Activated T-helper 1 cell treated with anti-CD3 and anti-CD28 coated beads, Interleukin-12 subunit alpha, Interleukin-12 subunit beta, Interleukin-2, Interleukin-4 antibody, amounts not matched to agents 30 ng/mL and 10 ng/mL and 1 ng/mL, durations not matched to agents 14 hours and 24 hours and 36 hours (primary cell): Measurements from ENCODE around the gene C5orf52. TPM values are rescaled to one million over a fixed set of nuclear protein-coding genes. Genes with fewer than 3 reads are reported as not detected.
A peak's percentile ranks its signal among the peaks of the same experiment; 100 is the strongest.
"Not testable (repeated sequence)": the region's sequence is repeated elsewhere in the genome, so short reads cannot be mapped to it uniquely, and the experiment has no call there.

Experiments used
- DNase-seq: peaks from one replicate; pipeline ENCODE4 v3.0.0; 2021; ENCODE audit warnings: low spot score
- H3K27ac Mint-ChIP-seq: one replicate; pipeline ENCODE4 v1.8.0; 2021; ENCODE audit warnings: mild to moderate bottlenecking, mixed read lengths
- H3K27me3 Mint-ChIP-seq: one replicate; pipeline ENCODE4 v1.8.0; 2022; ENCODE audit warnings: mild to moderate bottlenecking, moderate library complexity, mixed read lengths; ENCODE audit not compliant: insufficient read depth
- H3K36me3 Mint-ChIP-seq: one replicate; pipeline ENCODE4 v1.8.0; 2021; ENCODE audit warnings: low read depth, mixed read lengths
- H3K4me1 Mint-ChIP-seq: one replicate; pipeline ENCODE4 v1.8.0; 2021; ENCODE audit warnings: low read depth, mixed read lengths
- H3K4me3 Mint-ChIP-seq: one replicate; pipeline ENCODE4 v1.8.0; 2021; ENCODE audit warnings: mild to moderate bottlenecking, moderate library complexity, mixed read lengths
- H3K9me3 Mint-ChIP-seq: one replicate; pipeline ENCODE4 v1.8.0; 2021; ENCODE audit warnings: mixed read lengths
- intact Hi-C: fragments of 100-400 bp; cut with micrococcal nuclease; formaldehyde crosslinking; loops from one replicate; pipeline ENCODE4 v1.15.1; 2024
- total RNA-seq: library from RNA; stranded (reverse); gene quantifications from 2 replicates; pipeline ENCODE4 v1.2.3, GENCODE V29; 2022

C5orf52 gene
- total RNA-seq, 1 donor from 2014 or later, result 0.39 TPM

DNA sequence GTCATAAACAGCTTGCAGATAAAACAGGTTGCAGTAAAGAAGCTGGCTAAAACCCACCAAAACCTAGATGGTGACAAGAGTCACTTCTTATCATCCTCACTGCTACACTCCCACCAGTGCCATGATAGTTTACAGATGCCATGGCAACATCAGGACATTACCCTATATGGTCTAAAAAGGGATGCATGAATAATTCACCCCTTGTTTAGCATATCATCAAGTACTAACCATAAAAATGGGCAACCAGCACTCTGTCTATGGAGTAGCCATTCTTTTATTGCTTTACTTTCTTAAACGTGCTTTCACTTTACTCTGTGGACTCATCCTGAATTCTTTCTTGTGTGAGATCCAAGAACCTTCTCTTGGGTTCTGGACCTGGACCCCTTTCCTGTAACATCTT is 12.4 kb upstream of the C5orf52 start:
- Mint-ChIP-seq H3K4me1 (no peaks in the 10 kb centered on the region), H3K4me3 (no peak overlapping the region), H3K27ac (no peak overlapping the region), H3K27me3 (peaks cover 3% of the 10 kb centered on the region), H3K9me3 (peaks cover 47% of the 10 kb centered on the region), H3K36me3 (peaks cover 23% of the 10 kb centered on the region)
- DNase-seq, result no peak
- intact Hi-C loops, result no loop called here

DNA sequence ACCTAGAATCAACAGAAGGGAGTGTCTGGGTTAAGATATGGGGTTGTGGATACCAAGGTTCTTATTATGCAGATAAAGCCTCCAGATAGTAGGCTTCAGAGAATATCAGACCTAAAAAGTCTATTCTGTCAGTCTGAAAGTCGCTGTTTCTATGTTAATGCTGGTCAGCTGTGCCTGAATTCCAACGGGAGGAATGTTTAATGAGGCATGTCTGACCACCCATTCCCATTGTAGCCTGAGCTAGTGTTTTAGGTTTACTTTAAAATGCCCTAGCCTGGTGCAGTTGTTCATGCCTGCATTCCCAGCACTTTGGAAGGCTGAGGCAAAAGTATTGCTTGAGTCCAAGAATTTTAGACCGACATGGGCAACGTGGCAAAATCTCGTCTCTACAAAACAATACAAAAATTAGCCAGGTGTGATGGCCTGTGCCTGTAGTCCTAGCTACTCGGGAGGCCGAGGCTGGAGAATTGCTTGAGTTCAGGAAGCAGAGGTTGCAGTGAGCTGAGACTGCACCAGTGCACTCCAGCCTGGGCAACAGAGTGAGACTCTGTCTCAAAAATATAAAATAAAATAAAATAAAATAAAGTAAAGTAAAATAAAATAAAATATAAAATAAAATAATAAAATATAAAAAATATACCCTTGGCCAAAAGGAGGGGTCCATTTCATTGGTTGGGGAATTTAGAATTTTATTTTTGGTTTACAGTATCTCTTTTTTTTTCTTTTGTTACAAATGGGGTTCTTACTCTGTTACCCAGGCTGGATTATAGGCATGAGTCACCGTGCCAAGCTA is 11.3 kb upstream of the C5orf52 start:
- Mint-ChIP-seq H3K36me3 (peaks cover 23% of the 10 kb centered on the region), H3K9me3 (peaks cover 43% of the 10 kb centered on the region), H3K27ac (no peak overlapping the region), H3K4me1 (no peaks in the 10 kb centered on the region), H3K27me3 (peaks cover 3% of the 10 kb centered on the region), H3K4me3 (no peak overlapping the region)
- intact Hi-C loops, result no loop called here
- DNase-seq, result no peak

DNA sequence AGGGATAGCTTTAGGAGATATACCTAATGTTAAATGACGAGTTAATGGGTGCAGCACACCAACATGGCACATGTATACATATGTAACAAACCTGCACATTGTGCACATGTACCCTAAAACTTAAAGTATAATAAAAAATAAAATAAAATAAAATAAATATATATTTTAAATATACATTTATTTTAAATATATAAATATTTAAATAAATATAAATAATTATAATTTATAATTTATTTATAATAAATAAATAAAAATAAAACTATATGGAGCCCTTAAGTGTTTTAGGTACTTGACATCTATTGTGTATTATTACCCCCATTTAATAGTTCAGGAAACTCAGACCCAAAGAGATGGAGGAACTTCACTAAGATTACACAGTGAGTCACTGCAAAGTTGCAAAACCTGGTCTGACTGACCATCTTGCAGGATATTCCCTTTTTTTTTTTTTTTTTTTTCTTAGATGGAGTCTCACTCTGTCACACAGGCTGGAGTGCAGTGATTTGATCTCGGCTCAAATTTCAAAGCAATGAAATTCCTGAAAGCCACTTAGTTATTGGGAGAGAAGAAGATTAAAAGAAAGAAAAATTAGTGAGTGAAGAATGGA is 5.8 kb upstream of the C5orf52 start:
- intact Hi-C loops, result no loop called here
- Mint-ChIP-seq H3K4me3 (no peak overlapping the region), H3K36me3 (peaks cover 7% of the 10 kb centered on the region), H3K9me3 (peaks cover 10% of the 10 kb centered on the region), H3K27me3 (no peaks in the 10 kb centered on the region), H3K4me1 (peaks cover 28% of the 10 kb centered on the region), H3K27ac (no peak overlapping the region)
- DNase-seq, result no peak

DNA sequence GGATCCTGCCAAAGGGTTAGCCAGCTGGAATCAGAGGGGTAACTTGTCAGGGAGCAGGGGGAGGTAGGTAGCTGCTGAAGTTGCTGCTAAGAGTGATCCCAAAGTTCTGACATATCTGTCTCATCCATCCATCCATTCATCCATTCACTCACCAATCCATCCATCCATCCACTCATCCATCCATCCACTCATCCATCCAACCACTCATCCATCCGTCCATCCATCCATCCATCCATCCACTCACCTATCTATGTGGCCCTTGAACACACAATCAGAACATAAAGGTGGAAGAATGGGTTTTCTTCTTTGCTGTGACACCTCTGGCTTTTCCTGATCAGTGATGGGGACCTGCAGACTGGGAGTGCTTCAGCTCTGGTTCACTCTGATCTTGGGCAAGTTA is 3.0 kb upstream of the C5orf52 start:
- DNase-seq, result no peak
- Mint-ChIP-seq H3K27ac (peak overlapping the region; percentile 6), H3K9me3 (peaks cover 4% of the 10 kb centered on the region), H3K36me3 (peaks cover 4% of the 10 kb centered on the region), H3K4me3 (no peak overlapping the region), H3K4me1 (peaks cover 46% of the 10 kb centered on the region), H3K27me3 (peaks cover 2% of the 10 kb centered on the region)
- intact Hi-C loops, result no loop called here

DNA sequence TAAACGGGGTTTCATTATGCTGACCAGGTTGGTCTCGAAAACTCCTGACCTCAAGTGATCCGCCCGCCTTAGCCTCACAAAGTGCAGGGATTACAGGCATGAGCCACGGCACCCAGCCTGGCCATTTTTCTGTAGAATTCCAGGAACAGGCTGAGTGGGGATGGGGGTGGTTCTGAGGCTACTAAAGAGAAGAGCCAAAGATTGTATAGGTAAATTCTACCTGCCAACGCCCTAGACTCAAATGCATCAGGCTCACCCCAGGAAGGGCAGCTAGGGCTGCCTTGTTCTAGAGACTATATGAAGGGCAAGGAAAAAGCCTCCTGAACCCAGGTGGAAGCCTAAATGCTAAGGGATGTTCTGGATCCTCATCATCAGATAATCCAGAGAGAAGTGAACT is 1.6 kb upstream of the C5orf52 start:
- Mint-ChIP-seq H3K4me1 (peaks cover 46% of the 10 kb centered on the region), H3K4me3 (peak overlapping the region; percentile 93), H3K36me3 (peaks cover 4% of the 10 kb centered on the region), H3K27ac (no peak overlapping the region), H3K27me3 (peaks cover 2% of the 10 kb centered on the region), H3K9me3 (peaks cover 2% of the 10 kb centered on the region)
- intact Hi-C loops, result loop anchor here (1.0 to 5.0 kb wide), 7 partner anchors 13 to 237 kb away; partner anchors contain the start of gene LSM11
- DNase-seq, result no peak

DNA sequence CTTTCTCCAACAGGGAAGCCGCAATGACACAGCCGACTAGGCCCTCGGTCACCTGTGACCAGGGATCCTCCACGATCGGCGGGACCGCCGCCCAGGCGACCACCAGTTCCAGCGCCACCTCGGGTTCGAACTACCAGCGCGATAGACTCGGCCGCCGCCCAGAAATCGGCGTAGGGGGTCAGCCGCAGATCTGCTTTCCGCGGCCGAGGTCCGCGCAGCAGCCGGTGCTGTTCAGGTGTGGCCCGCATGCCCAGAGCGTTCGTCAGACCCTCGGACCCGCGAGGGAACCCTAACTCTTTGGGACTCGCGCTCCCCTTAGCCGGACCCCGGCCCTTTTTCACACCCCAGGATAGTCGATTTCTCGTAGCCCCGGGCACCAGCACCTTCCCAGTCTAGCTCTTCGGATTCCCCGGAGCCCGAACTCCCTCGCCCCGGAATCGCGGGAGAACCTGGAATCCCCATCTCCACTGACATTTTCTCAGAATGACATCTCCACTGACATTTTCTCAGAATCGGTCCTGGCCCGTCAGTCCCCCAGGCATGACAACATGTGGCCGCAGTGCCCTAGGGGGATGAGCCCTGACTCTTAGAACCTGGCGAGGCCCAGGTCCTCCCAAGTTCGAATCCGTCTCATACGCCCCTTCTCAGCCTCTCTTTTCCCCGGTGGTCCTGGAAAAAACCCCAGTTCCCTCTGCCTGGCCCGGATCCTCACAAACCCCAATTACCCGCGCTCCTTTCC is 428 bp downstream of the C5orf52 start:
- no peaks in the 10 kb centered on the region for H3K9me3 Mint-ChIP-seq
- no peak for DNase-seq
- H3K27me3 Mint-ChIP-seq, result peaks cover 2% of the 10 kb centered on the region
- H3K27ac Mint-ChIP-seq, result peak overlapping the region; percentile 82
- peaks cover 41% of the 10 kb centered on the region for H3K4me1 Mint-ChIP-seq
- H3K36me3 Mint-ChIP-seq, result peaks cover 2% of the 10 kb centered on the region
- peak overlapping the region; percentile 93 for H3K4me3 Mint-ChIP-seq
- intact Hi-C loops, result loop anchor here (1.0 to 5.0 kb wide), 4 partner anchors 15 to 239 kb away; partner anchors contain the start of gene THG1L

DNA sequence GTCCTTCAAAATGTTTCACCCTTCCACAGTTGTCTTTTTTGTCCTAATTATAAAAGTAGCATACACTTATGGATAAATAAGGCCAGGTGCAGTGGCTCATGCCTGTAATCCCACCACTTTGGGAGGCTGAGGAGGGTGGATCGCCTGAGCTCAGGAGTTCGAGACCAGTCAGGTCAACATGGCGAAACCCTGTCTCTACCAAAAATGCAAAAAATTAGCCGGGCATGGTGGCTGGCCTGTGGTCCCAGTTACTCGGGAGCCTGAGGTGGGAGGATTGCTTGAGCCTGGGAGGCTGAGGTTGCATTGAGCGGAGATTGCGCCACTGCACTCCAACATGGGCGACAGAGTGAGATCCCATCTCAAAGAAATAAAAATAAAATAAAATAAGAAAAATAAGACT is 1.6 kb downstream of the C5orf52 start:
- Mint-ChIP-seq H3K4me3 (peak overlapping the region; percentile 93), H3K27me3 (peaks cover 2% of the 10 kb centered on the region), H3K9me3 (no peaks in the 10 kb centered on the region), H3K4me1 (peaks cover 36% of the 10 kb centered on the region), H3K36me3 (peaks cover 2% of the 10 kb centered on the region), H3K27ac (no peak overlapping the region)
- DNase-seq, result no peak
- intact Hi-C loops, result loop anchor here (5.0 kb wide), 1 partner anchor 241 kb away; no protein-coding TSS in a partner anchor

DNA sequence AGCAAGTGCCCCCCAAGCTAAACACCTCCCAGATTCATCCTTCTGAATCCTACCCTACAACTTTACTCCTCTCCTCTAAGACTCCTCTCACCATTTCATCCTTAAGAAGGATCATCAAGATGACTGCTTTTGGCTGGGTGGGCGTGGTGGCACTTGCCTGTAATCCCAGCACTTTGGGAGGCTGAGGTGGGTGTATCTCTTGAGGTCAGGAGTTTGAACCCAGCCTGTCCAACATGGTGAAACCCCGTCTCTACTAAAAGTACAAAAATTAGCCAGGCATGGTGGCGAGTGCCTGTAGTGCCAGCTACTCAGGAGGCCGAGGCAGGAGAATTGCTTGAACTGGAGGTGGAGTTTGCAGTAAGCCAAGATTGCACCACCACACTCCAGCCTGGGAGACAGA is 3.0 kb downstream of the C5orf52 start:
- not testable (repeated sequence) for H3K9me3 Mint-ChIP-seq, H3K36me3 Mint-ChIP-seq, DNase-seq, H3K27ac Mint-ChIP-seq, H3K4me3 Mint-ChIP-seq, H3K27me3 Mint-ChIP-seq
- H3K4me1 Mint-ChIP-seq, result peaks cover 28% of the 10 kb centered on the region
- intact Hi-C loops, result loop anchor here (5.0 kb wide), 1 partner anchor 242 kb away; no protein-coding TSS in a partner anchor

DNA sequence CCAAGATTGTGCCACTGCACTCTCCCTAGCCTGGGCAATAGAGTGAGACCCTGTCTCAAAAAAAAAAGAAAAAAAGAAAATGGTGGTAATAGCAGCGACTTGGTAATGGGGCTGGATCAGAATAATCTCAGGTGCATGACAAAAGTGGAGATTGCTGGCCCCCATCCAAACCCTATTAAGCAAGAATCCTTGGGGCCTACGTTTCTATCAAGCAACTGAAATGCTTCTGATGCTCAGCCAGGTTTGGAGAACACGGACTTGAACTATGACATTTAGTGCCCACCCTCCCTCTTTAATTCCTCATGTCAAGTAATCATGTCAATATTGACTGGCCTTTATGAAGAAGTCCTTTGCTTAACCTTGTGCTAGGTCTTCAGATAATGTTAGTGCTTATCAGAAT is 6.6 kb downstream of the C5orf52 start:
- intact Hi-C loops, result no loop called here
- no peaks in the 10 kb centered on the region for H3K4me1 Mint-ChIP-seq
- no peak overlapping the region for H3K27ac Mint-ChIP-seq
- no peaks in the 10 kb centered on the region for H3K9me3 Mint-ChIP-seq
- no peaks in the 10 kb centered on the region for H3K27me3 Mint-ChIP-seq
- H3K4me3 Mint-ChIP-seq, result no peak overlapping the region
- no peak for DNase-seq
- H3K36me3 Mint-ChIP-seq, result no peaks in the 10 kb centered on the region

DNA sequence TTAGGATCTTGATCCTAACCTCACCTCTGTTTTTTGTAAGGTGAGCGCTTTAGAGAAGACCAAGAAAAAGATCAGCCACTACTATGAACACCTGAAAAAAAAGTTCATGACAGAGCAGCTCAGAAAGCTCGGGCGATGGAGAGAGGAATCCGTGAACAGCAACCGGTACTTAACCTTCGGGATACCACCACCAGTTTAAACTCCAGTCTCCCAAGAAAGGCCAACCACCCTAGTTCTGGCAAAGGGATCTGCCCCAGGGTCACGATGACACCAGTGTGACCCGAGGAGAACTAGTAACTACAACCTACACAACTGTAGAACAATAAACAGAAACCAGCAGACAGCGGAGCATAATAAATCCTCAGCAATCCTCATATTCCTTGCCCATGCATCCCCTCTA is 8.5 kb downstream of the C5orf52 start:
- no peak for DNase-seq
- H3K4me3 Mint-ChIP-seq, result no peak overlapping the region
- H3K4me1 Mint-ChIP-seq, result no peaks in the 10 kb centered on the region
- H3K9me3 Mint-ChIP-seq, result no peaks in the 10 kb centered on the region
- intact Hi-C loops, result no loop called here
- no peak overlapping the region for H3K27ac Mint-ChIP-seq
- no peaks in the 10 kb centered on the region for H3K36me3 Mint-ChIP-seq
- no peaks in the 10 kb centered on the region for H3K27me3 Mint-ChIP-seq

DNA sequence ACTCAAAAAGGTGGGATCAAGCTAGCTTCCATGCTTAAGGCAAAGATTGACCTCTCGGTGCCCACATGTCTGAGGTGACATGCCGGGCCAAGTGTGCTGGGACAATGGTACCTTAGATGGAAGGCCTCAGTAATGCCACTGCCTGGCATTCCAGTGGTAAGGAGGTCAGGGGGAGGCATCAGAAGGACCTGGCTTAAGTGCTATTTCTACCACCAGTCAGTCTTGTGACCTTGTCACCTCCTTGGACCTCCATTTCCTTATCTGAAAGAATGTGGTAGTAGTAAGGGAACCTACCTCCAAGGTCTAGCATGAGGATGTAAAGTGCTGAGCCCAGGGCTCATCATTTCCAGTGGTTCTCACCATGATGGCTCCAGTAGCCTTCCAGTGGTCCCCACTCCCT is 8.9 kb downstream of the C5orf52 start:
- H3K4me3 Mint-ChIP-seq, result no peak overlapping the region
- no peaks in the 10 kb centered on the region for H3K27me3 Mint-ChIP-seq
- H3K36me3 Mint-ChIP-seq, result no peaks in the 10 kb centered on the region
- no peak overlapping the region for H3K27ac Mint-ChIP-seq
- intact Hi-C loops, result no loop called here
- no peak for DNase-seq
- H3K9me3 Mint-ChIP-seq, result no peaks in the 10 kb centered on the region
- H3K4me1 Mint-ChIP-seq, result no peaks in the 10 kb centered on the region

DNA sequence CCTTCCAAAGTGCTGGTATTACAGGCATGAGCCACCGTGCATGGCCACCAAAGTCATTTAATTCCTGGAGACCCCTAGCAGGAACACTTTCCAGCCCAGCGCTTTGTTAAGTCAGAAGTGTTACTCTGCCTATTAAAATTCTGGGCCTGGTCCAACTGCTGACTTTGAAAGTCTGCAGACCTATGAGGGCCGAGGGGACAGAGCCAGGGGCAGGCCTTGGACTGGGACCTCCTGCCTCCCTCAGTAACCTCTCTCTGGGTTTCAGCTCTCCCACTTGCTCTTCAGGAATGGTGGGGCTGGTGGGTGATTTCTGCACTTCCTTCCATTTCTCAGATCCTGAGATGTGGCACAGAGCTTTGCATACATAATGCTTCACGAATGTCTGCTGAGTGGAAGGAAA is 9.7 kb downstream of the C5orf52 start:
- H3K4me1 Mint-ChIP-seq, result no peaks in the 10 kb centered on the region
- H3K4me3 Mint-ChIP-seq, result no peak overlapping the region

DNA sequence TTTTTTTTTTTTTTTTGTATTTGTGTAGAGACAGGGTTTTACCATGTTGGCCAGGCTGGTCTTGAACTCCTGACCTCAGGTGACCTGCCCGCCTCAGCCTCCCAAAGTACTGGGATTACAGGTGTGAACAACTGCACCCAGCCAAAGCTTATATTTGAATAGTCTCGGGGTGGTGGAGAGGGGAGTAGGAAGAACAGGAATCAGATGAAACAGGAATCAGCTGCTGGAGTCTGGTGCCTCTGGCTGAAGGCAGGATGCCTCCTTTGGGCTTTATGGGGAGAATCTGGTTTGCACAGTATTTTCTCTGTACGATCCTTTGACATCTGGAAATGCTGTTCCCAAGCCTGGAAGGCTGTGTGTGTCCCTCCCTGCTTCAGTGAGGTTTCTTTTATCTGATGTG is 10.9 kb downstream of the C5orf52 start:
- Mint-ChIP-seq H3K27me3 (no peaks in the 10 kb centered on the region), H3K9me3 (no peaks in the 10 kb centered on the region), H3K4me1 (no peaks in the 10 kb centered on the region), H3K36me3 (no peaks in the 10 kb centered on the region), H3K4me3 (no peak overlapping the region), H3K27ac (no peak overlapping the region)
- intact Hi-C loops, result no loop called here
- DNase-seq, result no peak

More for the DNA sequence above, 9.7 kb downstream of the C5orf52 start:
- intact Hi-C loops, result no loop called here
- Mint-ChIP-seq H3K27me3 (no peaks in the 10 kb centered on the region), H3K9me3 (no peaks in the 10 kb centered on the region), H3K36me3 (no peaks in the 10 kb centered on the region), H3K27ac (no peak overlapping the region)
- no peak for DNase-seq
